Activated CD4-positive, alpha-beta memory T cell treated with anti-CD3 and anti-CD28 coated beads for 36 hours (primary cell): Measurements from ENCODE around the gene PSMD8. TPM values are rescaled to one million over a fixed set of nuclear protein-coding genes. Genes with fewer than 3 reads are reported as not detected.
"Not testable (repeated sequence)": the region's sequence is repeated elsewhere in the genome, so short reads cannot be mapped to it uniquely, and the experiment has no call there.

ENCODE experiments used
- CTCF ChIA-PET: fragments of 350-600 bp; sonication (Branson Sonifier 250); formaldehyde crosslinking; loops from one replicate; lab custom pipeline; 2021; ENCODE audit warnings: antibody characterized with exemption, inconsistent platforms; lab: Charles Lee
- POLR2A ChIA-PET: fragments of 350-600 bp; sonication (Branson Sonifier 250); formaldehyde crosslinking; loops from one replicate; lab custom pipeline; 2021; ENCODE audit warnings: antibody characterized with exemption; lab: Charles Lee
- DNase-seq: peaks from one replicate; pipeline ENCODE4 v3.0.0-alpha.2; 2020
- H3K27ac Mint-ChIP-seq: one replicate; pipeline ENCODE4 v1.8.0; 2021; ENCODE audit warnings: mixed read lengths
- H3K27me3 Mint-ChIP-seq: one replicate; pipeline ENCODE4 v1.8.0; 2021; ENCODE audit warnings: mixed read lengths
- H3K36me3 Mint-ChIP-seq: one replicate; pipeline ENCODE4 v1.8.0; 2021; ENCODE audit warnings: mixed read lengths
- H3K4me1 Mint-ChIP-seq: one replicate; pipeline ENCODE4 v1.8.0; 2021; ENCODE audit warnings: low read depth, mixed read lengths
- H3K4me3 Mint-ChIP-seq: one replicate; pipeline ENCODE4 v1.8.0; 2021; ENCODE audit warnings: mild to moderate bottlenecking, mixed read lengths
- H3K9me3 Mint-ChIP-seq: one replicate; pipeline ENCODE4 v1.8.0; 2021; ENCODE audit warnings: mixed read lengths
- intact Hi-C: fragments of 100-400 bp; cut with micrococcal nuclease; formaldehyde crosslinking; loops from one replicate; pipeline ENCODE4 v1.15.1; 2023
- total RNA-seq, 2 experiments: library from RNA; stranded (reverse); gene quantifications; one replicate each; pipeline ENCODE4 v1.2.3, GENCODE V29; 2021

PSMD8 gene
- total RNA-seq, 2 experiments from 2014 or later, result 214 to 224 TPM

DNA sequence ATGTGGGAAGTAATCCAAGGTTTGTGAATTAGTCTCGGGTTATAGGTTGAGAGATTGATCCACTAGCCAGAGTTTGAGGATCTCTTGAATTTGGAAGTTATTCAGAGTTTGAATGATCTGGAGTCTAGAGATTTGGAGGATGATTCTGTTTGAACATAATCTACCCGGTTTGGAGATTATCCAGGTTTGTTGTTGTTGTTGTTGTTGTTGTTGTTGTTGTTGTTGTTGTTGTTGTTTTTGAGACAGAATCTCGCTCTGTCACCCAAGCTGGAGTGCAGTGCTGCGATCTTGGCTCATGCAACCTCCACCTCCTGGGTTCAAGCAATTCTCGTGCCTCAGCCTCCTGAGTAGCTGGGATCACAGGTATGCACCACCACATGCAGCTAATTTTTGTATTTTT lies 37.5 kb downstream of the PSMD8 start:
- H3K4me1 Mint-ChIP-seq, DNase-seq, H3K4me3 Mint-ChIP-seq, H3K27me3 Mint-ChIP-seq, POLR2A ChIA-PET, H3K27ac Mint-ChIP-seq, intact Hi-C loops, H3K9me3 Mint-ChIP-seq: not testable (repeated sequence)
- CTCF ChIA-PET, result interaction anchor here (0.6 to 1.3 kb wide), 2 partner anchors 9 to 524 kb away, joined by 3 to 7 read pairs; partner anchors contain the start of gene FAM98C
- peaks cover 16% of the 10 kb centered on the region for H3K36me3 Mint-ChIP-seq

DNA sequence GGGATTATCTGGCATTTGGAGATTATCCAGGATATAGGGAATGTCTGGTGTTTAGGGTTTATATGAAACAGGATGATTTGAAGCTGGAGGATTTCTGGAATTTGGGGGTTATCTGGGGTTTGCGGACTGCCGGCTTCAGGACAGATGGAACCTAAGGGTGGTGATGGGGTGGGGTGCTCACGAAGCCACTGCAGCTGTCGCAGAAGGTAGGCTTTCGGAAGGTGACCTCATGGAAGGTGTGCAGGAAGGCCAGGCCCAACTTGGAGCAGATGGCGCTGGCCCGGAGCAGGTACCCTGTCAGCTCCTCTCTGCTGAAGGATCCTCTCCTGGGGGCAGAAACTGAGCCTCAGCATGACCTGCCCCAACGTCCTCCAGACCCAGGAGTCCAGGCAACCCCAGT lies 38.1 kb downstream of the PSMD8 start:
- intact Hi-C loops, result no loop called here
- Mint-ChIP-seq H3K4me3 (no peak overlapping the region), H3K27me3 (no peaks in the 10 kb centered on the region), H3K9me3 (no peaks in the 10 kb centered on the region), H3K4me1 (peaks cover 8% of the 10 kb centered on the region), H3K27ac (no peak overlapping the region), H3K36me3 (peaks cover 13% of the 10 kb centered on the region)
- ChIA-PET CTCF (interaction anchor here (0.6 to 1.3 kb wide), 2 partner anchors 9 to 524 kb away, joined by 3 to 7 read pairs; partner anchors contain the start of gene FAM98C), POLR2A (no interaction called here)
- no peak for DNase-seq

DNA sequence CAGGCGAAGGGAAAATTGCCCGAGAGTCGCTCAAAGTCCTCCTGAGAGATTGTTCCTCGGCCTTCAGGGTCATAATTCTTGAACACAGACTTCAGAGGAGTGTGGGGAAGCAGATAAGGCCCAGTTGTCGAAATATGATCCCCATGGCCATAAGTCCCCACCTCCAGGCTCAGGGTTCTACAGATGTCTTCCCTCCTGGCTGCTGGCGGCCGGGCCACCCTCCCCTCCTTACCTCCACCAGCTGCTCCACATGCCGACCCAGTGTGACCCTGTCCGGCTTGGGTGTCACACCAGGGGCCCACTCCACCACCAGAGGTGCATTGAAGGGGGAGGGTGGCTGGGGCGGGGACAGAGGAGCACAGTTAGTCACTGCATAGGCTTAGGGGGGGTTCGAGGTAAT lies 38.6 kb downstream of the PSMD8 start:
- H3K27ac Mint-ChIP-seq, result no peak overlapping the region
- POLR2A ChIA-PET, result no interaction called here
- no peaks in the 10 kb centered on the region for H3K27me3 Mint-ChIP-seq
- H3K4me1 Mint-ChIP-seq, result peaks cover 12% of the 10 kb centered on the region
- no peak for DNase-seq
- H3K9me3 Mint-ChIP-seq, result no peaks in the 10 kb centered on the region
- no peak overlapping the region for H3K4me3 Mint-ChIP-seq
- CTCF ChIA-PET, result interaction anchor here (1.6 kb wide), 1 partner anchor 10 kb away, joined by 8 read pairs; the partner anchor contains the start of gene FAM98C
- intact Hi-C loops, result no loop called here
- H3K36me3 Mint-ChIP-seq, result peaks cover 11% of the 10 kb centered on the region

DNA sequence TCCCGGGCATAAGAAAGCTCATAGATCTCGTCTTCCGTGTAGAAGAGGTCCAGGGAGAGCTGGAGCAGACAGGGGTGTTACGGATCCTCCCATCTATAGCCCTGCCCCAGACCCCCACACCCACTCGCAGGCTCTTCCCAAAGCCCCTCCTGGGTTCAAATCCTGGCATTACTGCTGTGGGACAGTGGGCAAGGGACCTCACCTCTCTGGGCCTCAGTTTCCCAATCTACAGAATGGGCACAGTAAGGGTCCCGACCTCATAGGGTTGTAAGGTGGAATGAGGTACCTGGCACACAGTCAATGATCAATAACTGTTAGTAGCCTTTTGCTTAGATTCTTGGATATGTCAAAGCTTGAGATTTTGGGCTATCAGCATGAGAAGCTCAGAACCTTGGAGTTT lies 39.0 kb downstream of the PSMD8 start:
- peaks cover 14% of the 10 kb centered on the region for H3K4me1 Mint-ChIP-seq
- ChIA-PET CTCF (interaction anchor here (1.1 to 1.6 kb wide), 2 partner anchors 10 to 11 kb away, joined by 3 to 8 read pairs; partner anchors contain the start of gene FAM98C), POLR2A (no interaction called here)
- intact Hi-C loops, result no loop called here
- H3K4me3 Mint-ChIP-seq, result no peak overlapping the region
- H3K27ac Mint-ChIP-seq, result no peak overlapping the region
- peaks cover 11% of the 10 kb centered on the region for H3K36me3 Mint-ChIP-seq
- DNase-seq, result no peak
- no peaks in the 10 kb centered on the region for H3K9me3 Mint-ChIP-seq
- H3K27me3 Mint-ChIP-seq, result no peaks in the 10 kb centered on the region

DNA sequence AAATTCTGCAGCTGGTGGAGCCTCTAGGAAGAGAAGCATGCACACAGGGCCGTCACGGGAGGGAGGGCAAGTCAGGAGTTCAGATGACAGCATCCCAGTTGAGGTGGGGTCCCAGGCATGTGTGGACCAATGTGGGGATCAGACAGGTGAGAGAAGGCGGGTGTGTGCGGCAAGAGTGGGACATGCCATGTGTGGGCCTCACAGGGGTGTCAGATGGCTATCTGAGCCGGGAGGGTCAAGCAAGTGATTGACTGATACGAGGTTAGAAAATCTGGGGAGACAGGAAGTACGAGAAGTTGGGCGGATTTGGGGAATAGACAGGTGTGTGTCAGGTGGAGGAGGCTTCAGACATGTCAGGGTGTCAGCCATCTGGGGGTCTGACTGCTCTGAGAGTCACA lies 42.8 kb downstream of the PSMD8 start:
- intact Hi-C loops, result loop anchor here (1.0 kb wide), 1 partner anchor 10 kb away; no protein-coding TSS in a partner anchor
- POLR2A ChIA-PET, result interaction anchor here (1.1 kb wide), 1 partner anchor 14 kb away, joined by 3 read pairs; the partner anchor contains the start of gene FAM98C
- Mint-ChIP-seq H3K36me3 (no peaks in the 10 kb centered on the region), H3K4me1 (peaks cover 20% of the 10 kb centered on the region), H3K27ac (peak overlapping the region; percentile 65), H3K27me3 (no peaks in the 10 kb centered on the region), H3K9me3 (no peaks in the 10 kb centered on the region), H3K4me3 (peak overlapping the region; percentile 69)
- no peak for DNase-seq
- CTCF ChIA-PET, result interaction anchor here (1.1 to 3.0 kb wide), 2 partner anchors 14 to 218 kb away, joined by 3 to 12 read pairs; partner anchors contain the start of gene FAM98C

DNA sequence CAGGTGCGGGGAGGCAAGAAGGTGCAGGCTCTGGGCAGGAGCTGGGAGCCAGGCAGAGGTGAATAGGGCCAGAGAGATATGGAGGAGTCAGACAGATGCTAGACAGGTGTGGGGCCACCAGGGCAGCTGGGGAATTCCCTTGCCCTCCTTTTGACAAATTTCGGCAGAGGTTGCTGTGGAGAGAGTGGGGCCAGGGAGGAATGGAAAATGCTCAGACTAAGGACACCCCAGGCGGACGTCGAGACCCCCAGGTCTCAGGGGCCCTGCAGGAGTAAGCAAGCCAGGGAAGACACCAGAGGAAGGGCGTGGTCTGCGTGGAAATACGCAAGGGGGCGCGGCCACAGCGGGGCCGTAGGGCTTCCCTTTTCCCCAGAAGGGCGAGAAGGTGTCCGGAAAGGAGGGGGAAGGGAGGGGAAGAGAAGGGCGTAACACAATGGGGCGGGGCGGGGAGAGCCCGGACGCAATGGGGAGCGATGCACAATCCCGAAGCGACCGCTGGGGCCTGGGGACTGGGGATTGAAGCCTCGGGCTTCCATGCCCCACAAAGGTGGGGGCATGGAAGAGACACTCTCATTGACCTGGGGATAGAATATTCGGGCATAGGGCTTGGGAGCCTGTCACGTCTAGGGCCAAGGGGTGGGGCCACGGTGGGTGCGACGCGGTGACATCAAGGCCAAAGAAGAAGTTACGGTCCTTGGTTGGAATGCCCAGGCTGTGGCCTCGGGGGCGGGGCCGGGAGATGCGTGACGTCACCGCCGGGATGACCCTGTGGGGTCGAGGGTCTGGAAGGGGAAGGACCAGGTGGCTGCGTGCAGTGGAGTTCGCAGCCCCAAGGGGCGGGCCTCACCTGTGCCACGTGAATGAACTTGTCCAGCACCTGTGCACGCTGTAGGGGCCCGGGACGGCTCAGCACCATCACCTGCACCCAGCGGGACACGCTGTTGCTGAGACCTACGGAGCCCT lies 43.5 kb downstream of the PSMD8 start:
- Mint-ChIP-seq H3K4me3 (peak overlapping the region; percentile 69), H3K27me3 (no peaks in the 10 kb centered on the region), H3K9me3 (no peaks in the 10 kb centered on the region), H3K36me3 (no peaks in the 10 kb centered on the region), H3K27ac (peak overlapping the region; percentile 65), H3K4me1 (peaks cover 20% of the 10 kb centered on the region)
- CTCF ChIA-PET, result interaction anchor here (3.0 kb wide), 1 partner anchor 14 kb away, joined by 12 read pairs; the partner anchor contains the start of gene FAM98C
- POLR2A ChIA-PET, result interaction anchor here (1.1 kb wide), 1 partner anchor 15 kb away, joined by 3 read pairs; the partner anchor contains the start of gene FAM98C
- intact Hi-C loops, result loop anchor here (1.0 kb wide), 1 partner anchor 9 kb away; no protein-coding TSS in a partner anchor
- DNase-seq, result peak; percentile 81

DNA sequence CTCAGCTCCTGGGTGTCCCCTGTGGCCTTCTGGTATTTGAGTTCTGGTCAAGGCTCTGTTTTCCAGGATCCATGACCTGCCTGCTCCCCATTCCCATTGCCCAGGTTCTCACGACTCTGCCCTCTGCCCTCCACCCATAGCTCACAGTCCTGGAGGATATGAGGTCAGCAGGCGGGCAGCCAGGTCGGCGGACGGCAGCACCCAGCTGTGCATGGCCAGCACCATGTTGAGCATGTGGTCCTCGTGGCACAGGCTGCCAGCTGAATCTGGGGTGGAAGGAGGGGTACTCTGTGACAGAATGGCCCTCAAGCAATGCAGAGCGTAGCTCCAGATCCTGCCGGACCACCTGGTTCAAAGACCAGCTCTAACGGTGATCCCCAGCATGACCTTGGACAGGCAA lies 46.6 kb downstream of the PSMD8 start:
- peaks cover 23% of the 10 kb centered on the region for H3K4me1 Mint-ChIP-seq
- DNase-seq, result no peak
- ChIA-PET CTCF (interaction anchor here (1.5 kb wide), 1 partner anchor 17 kb away, joined by 12 read pairs; the partner anchor contains the start of gene FAM98C), POLR2A (no interaction called here)
- H3K36me3 Mint-ChIP-seq, result no peaks in the 10 kb centered on the region
- intact Hi-C loops, result no loop called here
- H3K9me3 Mint-ChIP-seq, result no peaks in the 10 kb centered on the region
- H3K27ac Mint-ChIP-seq, result no peak overlapping the region
- H3K27me3 Mint-ChIP-seq, result no peaks in the 10 kb centered on the region
- no peak overlapping the region for H3K4me3 Mint-ChIP-seq

DNA sequence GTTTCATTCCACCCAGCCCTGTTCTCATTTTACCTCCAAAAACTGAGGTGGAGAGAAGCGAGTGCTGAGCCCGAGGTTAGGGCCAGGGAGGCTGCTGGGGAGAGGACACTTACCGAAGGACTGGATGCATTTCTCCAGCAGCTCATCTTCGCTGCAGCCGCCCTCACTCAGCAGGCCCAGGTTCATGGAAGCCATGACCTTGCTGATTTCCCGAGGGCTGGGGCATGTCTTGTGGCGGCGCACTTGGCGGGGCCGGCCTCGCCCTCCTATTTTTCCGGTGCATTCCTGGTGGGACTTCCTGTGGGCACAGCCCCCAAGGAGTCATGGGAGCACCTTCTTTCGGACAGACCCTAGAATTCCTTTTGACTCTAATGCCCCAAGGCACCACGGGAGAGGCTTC lies 47.5 kb downstream of the PSMD8 start:
- no peak overlapping the region for H3K4me3 Mint-ChIP-seq
- no peaks in the 10 kb centered on the region for H3K27me3 Mint-ChIP-seq
- H3K27ac Mint-ChIP-seq, result no peak overlapping the region
- no peaks in the 10 kb centered on the region for H3K9me3 Mint-ChIP-seq
- intact Hi-C loops, result no loop called here
- H3K4me1 Mint-ChIP-seq, result peaks cover 29% of the 10 kb centered on the region
- ChIA-PET POLR2A (no interaction called here), CTCF (no interaction called here)
- DNase-seq, result no peak
- H3K36me3 Mint-ChIP-seq, result no peaks in the 10 kb centered on the region

DNA sequence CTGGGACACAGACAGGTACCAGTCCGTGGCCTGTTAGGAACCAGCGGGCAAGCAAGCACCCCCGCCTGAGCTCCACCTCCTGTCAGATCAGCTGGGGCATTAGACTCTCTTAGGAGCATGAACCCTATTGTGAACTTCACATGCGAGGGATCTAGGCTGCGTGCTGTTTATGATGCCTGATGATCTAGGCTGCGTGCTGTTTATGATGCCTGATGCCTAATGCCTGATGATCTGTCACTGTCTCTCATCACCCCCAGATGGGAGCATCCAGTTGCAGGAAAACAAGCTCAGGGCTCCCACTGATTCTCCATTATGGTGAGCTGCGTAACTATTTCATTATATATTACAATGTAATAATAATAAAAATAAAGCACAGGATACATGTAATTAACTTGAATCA lies 48.1 kb downstream of the PSMD8 start:
- Mint-ChIP-seq H3K9me3 (no peaks in the 10 kb centered on the region), H3K36me3 (no peaks in the 10 kb centered on the region), H3K27ac (no peak overlapping the region), H3K4me3 (no peak overlapping the region), H3K4me1 (peaks cover 28% of the 10 kb centered on the region), H3K27me3 (no peaks in the 10 kb centered on the region)
- ChIA-PET CTCF (no interaction called here), POLR2A (no interaction called here)
- intact Hi-C loops, result no loop called here
- DNase-seq, result no peak

DNA sequence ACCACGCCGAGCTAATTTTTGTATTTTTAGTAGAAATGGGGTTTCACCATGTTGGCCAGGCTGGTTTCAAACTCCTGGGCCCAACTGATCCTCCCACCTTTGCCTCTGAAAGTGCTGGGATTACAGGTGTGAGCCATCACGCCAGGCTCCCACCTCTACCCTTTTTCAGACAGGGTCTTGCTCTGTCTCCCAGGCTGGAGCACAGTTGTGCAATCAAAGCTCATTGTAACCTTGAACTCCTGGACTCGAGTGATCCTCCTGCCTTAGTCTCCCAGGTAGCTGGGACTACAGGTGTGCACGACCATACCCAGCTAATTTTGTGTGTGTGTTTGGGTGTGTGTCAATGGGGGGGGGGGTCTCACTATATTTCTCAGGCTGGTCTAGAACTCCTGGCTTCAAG lies 49.9 kb downstream of the PSMD8 start:
- Mint-ChIP-seq H3K36me3 (no peaks in the 10 kb centered on the region), H3K9me3 (no peaks in the 10 kb centered on the region), H3K27ac (no peak overlapping the region), H3K4me3 (no peak overlapping the region), H3K4me1 (peaks cover 29% of the 10 kb centered on the region), H3K27me3 (no peaks in the 10 kb centered on the region)
- ChIA-PET POLR2A (no interaction called here), CTCF (interaction anchor here (3.9 kb wide), 1 partner anchor 21 kb away, joined by 29 read pairs; the partner anchor contains the start of gene FAM98C)
- intact Hi-C loops, result no loop called here
- DNase-seq, result no peak

DNA sequence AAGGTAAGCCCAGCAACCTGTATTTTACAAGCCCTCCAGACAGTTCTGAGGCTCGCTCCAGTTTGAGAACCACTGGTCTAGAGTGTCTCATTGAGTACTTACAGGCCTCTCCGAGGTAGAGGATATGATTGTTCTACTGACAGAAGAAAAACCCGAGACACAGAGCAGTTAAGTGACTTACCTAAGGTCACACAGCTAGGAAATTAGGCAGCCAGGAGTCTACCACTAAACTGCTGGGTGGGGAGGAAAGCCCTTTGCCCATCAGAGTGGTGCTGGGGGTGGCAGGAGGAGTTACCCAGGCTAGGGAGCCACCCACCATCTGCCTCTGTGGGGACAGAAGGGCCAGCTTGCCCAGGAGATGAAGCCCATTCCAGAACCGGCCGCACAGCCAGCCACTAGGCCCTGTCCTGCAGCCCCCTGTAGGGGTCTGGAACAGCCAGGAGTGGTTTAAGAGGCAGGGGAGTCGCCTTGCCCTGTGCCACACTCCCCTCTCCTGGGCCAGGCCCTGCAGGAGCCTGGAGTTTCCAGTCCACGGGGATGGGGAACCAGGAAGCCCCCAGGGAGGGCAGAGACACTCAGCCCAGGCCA lies 50.9 kb downstream of the PSMD8 start:
- Mint-ChIP-seq H3K4me3 (peak overlapping the region; percentile 61), H3K27ac (peak overlapping the region; percentile 3), H3K36me3 (no peaks in the 10 kb centered on the region), H3K4me1 (peaks cover 35% of the 10 kb centered on the region), H3K27me3 (no peaks in the 10 kb centered on the region), H3K9me3 (no peaks in the 10 kb centered on the region)
- ChIA-PET POLR2A (no interaction called here), CTCF (interaction anchor here (3.9 kb wide), 1 partner anchor 22 kb away, joined by 29 read pairs; the partner anchor contains the start of gene FAM98C)
- DNase-seq, result no peak
- intact Hi-C loops, result loop anchor here (5.0 kb wide), 4 partner anchors 38 to 552 kb away; partner anchors contain the start of genes FBXO17, GGN and SPRED3
